Hindlimb muscle (tissue), 1 donor: ENCODE results near the gene CREB5. TPM values are rescaled to one million over a fixed set of nuclear protein-coding genes. Genes with fewer than 3 reads are reported as not detected.

Experiments used
- DNase-seq: peaks from one replicate; pipeline ENCODE4 v3.0.0-alpha.2; 2013
- polyA plus RNA-seq: library from polyadenylated mRNA; unstranded; fragments of 120-200 nt; gene quantifications from one replicate; pipeline ENCODE4 v1.2.1, GENCODE V29; 2013; ENCODE audit not compliant: insufficient read length

CREB5 gene
- polyA plus RNA-seq, 1 donor: 24.4 TPM

DNA sequence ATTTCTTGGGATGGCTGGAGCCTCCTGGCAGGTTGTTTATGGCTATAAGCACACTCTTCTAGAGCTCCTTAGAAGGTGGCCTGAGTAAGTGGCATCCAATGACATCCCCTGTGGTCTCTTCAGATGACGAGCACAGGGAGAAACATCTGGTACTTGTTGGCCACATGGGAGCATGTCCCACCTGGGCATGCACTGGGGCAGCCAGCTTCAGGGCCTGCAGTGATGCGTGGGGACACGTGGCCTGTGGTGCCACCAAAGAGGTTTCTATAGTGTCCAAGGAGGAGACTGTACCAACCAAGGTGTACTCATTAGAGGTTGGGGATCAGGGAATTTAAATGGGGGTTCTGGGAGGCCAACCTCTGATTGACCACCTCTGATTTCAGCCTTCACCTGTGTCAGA is 420.4 kb downstream of the CREB5 start:
- no peak for DNase-seq

DNA sequence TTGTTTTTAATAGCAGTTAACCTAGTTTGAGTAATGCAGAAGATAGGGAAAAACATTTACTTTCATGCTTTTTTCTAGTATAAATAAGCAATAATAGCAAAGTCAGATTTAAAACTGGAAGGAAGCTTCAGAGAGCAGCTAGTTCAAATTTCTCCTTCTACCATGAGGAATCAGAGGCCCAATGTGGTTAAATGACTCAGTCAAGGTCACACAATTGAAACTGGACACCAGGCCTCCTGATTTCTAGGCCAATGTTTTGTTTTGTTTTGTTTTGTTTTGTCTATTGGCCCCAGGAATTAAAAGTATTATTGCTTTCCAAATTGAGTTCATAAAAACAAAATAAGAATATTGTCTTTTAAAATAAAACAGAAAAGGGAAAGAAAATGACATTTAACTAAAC is 423.5 kb downstream of the CREB5 start:
- DNase-seq: no peak

DNA sequence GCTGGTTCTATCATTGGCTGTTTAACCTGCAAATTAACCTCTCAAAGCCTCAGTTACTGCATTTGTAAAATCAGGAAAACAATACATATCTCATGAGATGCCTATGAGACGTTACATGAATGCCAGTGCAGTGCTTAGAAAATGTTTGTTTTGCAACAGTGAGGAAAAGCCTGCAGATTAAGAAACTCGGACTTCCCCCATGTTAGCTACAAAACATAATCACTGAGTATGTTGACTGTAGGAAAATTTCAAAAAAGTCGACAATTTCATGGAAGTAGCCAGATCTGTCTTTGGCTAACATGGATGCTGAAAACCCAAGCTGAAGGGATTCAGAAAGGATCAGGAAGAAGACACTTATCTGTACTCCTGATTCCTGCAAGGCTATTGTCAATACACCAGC is 424.4 kb downstream of the CREB5 start:
- no peak for DNase-seq

DNA sequence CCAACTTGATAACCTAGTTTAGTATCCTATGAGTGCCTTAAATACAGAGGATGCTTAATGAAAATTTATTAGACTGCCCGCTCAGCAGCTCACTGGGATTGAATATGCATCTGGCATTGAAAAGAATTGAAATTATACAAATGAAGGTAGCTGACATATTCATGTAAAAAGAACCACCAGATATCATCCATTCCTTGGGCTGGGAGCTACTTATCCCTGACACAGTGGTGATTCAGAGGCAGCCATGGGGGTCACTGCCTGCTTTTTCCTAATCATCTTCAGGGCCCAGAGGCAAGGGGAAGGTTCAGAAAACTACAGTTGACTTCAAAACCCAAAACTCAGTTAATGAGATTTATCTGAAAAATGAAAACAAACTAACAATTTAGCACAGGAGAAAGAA is 424.9 kb downstream of the CREB5 start:
- DNase-seq: no peak

DNA sequence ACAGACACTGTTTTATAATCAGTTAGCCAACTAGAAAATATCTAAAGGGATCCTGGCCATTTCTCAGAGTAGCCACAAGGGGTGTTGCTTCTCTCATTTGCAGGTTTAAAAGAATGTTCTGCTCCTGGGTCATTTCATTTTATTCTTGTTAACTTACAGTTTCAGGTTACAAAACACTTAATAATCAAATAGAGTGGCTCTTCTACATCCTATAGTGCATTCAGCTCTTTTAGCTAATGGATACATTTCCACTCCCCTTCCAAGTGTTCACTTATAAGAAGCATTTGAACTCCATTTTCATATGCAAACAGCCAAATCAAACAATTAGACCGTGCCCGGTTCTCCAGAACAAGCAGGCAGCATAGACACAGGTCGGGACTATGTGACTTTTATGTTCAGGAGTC is 428.3 kb downstream of the CREB5 start:
- DNase-seq: no peak

DNA sequence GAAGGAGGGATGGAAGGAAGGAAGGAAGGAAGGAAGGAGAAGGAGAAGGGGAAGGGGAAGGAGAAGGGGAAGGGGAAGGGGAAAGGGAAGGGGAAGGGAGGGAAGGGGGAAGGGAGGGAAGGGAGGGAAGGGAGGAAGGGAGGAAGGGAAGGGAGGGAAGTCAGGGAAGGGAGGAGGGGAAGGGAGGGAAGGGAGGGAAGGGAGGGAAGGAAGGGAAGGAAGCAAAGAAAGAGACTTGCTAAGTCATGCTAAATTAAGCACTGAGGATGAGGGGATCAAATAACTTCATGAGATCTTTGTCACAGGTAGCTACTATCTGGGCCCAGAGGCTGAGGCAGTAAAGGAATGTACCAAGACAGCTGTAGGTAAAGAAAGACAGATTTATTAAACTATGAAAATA is 429.4 kb downstream of the CREB5 start:
- DNase-seq: no peak

DNA sequence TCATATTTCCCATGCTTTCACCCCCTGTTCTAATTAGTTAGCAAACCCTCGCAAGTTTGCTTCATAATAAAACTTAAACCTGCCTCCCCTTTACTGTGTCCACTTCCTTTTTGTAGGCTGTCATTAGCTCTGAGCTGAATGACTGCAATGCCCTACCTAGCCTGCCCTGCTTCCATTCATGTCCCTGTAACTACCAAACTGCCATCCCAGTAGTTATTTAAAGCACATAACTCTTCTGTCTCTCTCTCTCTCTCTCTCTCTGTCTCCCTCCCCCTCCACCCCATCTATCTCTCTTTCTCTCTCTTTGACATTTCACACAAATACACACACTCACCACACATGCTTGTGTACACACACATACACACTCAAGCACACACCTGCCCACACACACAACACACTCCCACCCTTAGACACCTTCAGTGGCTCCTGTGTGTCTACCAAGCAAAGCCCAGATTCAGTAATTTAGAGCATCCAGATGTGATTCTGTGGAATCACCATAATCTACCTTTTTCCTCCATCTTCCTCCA is 430.5 kb downstream of the CREB5 start:
- DNase-seq: no peak

DNA sequence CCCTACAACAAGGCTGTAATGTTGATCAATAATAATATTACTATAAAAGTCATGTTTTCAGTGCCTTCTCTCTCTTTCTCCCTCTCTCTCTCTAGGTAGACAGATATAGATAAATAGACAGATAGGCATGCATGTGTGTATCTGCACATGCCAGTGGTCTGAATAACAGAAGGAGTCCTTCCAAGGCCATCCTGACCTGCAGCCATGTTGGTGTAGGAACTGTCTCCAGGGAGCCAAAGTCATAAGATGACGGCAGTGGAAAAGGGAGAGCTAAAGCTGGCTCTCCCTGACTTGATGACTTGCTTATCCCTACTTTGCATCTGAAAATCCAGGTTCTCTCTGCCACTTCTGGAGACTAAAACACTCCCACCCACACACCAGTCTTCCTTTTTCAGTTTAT is 432.8 kb downstream of the CREB5 start:
- DNase-seq: no peak

DNA sequence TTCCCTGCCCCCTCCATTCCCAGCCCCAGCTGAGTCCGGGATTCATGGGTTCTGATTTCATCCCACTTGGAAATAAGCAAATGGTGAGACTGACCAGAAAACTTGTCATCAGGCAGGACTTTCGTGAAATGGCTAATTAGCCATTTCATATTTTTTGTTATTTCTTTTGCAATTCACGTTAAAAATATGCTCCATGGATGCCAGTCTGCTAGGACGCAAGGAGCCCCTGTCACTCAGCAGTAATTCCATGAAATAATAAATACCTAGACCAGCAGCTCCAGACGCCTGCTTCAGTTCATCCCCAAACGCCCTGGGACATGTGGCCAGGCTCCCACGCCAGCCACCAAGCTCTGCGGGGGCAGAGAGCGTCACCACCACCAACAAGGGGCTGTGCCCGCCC is 434.9 kb downstream of the CREB5 start:
- DNase-seq: no peak

DNA sequence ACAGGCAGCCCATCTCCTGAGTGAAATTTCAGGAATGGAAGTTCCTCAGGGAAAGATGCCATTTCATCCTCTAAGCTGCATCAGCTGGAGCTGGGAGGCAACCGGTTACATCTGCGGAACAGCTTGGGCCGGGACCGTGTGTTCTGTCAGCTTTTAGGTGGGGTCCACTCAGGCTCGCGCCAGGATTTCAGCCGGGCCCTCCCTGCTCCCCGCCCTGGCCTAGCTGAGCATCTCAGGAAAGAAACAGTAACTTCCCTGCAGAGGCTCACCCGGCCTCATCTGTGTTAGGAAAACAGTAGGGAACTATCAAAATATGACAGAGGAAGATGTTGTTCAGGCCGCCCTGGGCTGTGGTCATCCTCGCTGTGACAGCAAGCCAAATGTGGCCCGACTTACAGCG is 435.4 kb downstream of the CREB5 start:
- DNase-seq: peak; percentile 32

DNA sequence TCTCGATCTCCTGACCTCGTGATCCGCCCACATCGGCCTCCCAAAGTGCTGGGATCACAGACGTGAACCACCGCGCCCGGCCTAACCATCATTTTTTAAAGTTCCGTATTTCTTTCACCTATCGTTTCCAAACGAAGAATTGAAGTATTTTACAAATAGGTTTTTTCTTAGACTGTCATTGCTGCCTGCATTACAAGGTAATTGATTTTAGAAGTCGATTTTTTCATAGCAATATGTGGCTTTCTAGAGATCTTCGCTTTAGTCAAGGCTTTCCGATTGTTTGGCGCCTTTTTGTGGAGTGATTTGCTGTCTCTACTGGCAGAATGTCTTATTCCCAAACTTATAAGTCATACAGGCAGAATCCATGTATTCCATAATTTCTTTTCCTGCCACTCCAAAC is 436.6 kb downstream of the CREB5 start:
- DNase-seq: no peak

DNA sequence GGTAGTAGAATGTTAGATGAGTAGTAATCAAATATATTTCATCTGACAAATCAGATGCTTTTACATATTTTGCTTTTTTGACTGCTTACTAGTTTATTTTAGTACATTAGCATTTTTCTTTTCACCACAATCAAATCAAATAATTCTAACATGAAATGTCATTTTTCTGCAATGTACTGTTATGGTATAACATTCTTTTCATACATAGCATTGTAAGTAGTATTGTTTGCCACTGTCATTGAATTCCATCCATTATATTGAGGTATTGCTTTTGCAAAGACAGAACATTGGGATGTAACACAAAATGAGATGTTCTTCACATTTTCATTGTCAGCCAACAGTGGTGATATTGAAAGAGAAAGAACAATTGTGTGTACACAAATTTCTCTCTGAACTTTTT is 438.4 kb downstream of the CREB5 start:
- DNase-seq: no peak

DNA sequence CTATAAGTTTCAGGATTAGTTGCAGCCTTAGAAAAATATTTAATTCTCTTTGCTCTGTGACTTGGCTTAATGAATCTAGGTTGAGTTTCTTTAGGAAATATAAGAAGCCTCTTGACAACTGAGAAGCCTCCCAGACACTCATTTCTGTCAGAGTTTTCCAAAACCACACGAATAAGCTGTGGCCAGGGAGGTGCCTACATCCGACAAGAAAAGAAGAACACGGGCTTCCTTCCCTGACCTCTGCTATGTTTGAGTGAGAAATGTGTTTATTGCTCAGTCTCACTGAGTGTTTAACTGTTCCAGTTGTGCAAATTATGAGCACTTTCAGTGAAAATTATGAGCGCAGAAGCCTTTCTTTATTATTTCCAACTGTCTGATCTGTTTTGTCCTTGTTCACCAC is 440.8 kb downstream of the CREB5 start:
- DNase-seq: no peak

DNA sequence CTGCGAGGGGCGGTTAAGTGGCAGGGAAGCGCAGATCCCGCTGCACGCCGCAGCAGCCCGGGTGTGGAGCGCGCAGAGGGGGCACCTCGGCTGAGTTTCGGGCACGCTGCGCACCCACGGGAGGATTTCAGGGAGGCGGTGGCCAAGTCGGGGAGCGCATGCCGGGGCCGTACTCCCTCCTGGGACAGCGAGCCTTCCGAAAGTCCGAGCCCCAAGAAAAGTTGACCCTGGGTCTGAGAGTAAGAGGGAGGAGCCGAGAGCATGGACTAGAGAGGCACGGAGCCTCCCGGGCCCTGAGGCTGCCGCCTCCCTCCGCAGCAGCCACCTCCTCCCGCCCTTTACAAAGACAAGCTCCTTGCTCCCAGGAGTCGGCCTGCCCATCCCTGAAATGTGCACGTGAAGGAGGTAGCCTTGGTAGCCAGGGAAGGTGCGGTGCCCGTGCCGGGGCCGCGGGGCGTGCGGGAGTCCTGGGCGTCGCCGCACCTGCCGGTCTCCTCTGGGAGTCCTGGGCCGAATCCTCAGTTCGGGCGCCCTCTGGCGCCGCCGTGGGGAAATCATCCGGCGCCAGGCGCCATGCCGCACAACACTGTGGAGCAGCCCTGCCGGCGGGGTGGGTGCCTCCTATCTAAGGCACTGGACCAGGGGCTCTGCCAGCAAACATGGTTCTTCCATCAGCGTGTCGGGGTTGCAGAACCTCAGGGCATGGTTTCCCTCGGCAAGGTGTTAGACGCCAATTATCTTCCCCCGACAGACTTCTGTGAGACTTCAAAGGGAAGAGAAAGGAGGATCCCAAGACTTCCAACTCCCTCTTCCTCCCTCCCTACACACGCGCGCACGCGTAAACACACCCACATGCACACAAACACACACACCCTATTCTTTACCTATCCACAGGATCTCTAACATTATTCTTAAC is 441.8 kb downstream of the CREB5 start:
- peak; percentile 89 for DNase-seq

DNA sequence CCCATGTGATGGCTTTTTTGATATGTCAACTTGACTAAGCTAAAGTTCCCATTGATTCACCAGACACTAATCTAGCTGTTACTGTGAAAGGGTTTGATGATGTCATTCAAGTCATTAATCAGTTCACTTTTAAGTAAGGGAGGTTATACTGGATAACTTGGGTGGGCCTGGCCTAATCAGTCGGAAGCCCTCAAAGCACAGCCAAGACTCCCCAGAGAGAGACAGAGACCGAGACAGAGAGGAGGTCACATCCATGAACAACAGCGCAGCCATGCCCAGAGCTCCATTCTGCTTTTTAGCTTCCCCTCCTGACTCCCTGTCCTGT is 442.4 kb downstream of the CREB5 start:
- no peak for DNase-seq

DNA sequence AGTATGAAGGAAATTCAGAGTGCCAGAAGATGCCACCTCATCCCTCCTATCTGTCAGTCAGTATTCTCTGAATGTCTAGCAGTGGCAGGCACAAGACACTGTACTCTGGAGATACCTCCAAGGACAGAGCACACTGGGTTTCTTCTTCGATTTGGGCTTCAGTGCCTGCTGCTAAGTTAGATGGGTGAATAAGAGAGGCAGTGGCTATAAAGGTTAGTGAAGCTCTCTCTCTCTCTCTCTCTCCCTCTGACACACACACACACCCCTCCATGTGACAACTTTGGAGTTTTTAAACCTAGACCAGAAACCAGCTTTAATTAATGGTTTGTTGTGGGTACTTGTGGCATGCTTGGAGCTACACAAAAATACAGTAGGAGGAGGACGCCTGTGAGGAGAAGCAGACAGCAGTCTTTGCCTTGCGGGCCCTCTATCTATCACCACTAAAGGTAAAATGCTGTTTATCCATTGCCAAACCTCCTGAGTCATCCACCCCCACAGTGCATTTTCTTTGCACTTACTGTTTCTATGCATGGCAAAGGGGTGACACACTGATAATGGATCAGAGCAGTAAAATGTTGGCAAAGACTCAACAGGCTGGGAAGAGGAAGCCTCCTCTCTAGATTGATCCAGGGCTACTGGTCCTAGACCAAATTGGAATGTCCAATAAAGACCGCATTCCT is 443.4 kb downstream of the CREB5 start:
- DNase-seq: no peak

DNA sequence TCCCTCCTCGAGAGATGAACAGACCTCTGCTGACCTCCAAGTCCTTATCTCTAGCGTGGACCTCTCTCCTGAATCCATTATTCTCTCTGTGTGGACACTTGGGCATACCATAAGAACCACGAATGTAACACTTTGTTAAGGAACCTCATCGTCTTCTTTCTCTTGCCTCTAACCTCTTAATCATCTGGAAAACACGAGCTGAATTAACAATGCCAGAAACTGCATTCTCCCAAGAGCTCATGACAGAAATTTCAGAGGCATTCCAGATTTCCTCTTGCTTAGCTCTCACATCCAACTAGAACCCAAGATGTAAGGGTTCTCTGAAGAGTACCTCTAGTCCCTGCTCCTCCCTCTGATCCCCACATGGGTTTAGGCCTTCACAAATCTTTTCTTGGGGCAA is 444.3 kb downstream of the CREB5 start:
- no peak for DNase-seq

DNA sequence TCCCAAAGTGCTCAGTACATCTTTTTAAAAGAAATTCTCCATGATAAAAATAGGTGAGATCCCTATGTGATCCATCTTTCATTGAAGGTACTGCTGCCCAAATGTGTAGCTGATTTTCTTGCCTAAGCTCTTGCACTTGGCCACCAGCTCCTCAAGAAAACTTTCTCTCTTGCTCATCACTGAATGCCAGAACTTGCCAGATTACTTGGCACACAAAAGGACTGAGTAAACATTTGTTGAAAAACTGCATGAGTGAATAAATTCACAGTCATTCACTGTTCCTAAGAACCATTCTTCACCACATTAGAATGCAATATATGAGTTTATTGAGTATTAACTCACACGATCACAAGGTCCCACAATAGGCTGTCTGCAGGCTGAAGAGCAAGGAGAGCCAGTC is 445.9 kb downstream of the CREB5 start:
- no peak for DNase-seq

DNA sequence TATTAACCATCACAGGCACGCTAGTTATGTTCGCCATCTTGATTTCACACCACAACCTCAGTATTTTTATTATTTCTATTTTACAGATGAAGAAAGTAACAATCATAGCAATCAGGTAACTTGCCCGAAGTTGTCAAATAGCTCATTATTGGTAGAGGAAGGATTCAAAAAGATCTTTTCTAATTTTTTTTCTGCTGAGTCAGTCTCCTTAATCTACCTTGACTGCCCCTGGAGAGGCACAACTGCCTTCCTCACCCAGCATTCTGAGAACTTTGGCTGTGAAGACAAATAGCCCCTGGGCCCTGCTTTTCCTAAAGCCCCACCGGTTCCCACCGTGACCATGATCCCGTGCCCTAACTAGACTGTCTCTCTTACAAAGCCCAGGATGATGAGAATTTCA is 446.6 kb downstream of the CREB5 start:
- DNase-seq: no peak

DNA sequence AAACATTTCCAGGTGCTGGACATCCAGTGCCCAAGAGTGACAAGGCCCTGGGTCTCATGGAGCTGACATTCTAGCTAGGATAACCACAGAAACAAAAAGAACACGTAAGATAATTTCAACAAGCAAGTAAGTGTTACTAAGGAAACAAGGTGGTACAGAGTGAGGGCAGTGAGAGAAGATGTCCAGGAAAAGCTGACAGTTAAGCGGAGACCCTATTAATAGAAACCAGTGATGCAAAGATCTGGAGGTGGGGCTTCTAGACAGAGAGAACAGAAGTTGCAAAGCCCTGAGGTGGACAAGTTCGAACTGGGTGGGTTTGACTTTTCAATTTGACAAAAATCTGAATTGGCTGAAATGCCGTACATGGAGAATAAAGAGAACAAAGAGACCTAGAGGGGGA is 449.5 kb downstream of the CREB5 start:
- DNase-seq: no peak

DNA sequence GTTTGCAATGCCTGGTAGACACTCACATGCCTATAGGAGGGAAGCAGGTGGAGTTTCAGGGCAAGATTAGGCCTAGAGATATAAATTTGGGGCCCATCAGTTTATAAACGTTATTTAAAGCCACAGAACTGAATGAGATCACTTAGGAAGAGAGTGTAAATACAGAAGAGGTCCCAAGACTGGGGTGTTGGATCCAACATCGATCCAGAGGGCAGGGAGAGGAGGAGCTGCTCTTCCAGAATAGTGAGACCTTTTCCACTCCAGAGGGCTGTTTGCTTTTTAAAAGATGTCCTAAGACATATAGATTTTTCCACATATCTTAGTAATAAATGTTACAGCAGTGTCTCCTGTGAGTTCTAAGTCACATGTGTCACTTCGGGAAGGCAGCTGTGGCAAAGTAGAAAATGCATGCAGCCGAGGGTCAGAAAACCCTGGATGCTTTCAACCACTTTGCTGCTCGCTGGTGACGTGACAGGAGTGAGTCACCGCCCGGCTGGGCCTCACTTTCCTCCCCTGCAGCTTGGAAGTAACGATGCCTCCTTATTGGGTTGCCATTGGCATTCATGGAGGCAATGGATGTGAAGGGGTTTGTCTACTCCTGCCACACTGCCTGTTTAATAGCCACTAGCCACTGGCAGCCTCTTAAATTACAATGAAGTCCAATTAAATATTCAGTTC is 450.4 kb downstream of the CREB5 start:
- no peak for DNase-seq

DNA sequence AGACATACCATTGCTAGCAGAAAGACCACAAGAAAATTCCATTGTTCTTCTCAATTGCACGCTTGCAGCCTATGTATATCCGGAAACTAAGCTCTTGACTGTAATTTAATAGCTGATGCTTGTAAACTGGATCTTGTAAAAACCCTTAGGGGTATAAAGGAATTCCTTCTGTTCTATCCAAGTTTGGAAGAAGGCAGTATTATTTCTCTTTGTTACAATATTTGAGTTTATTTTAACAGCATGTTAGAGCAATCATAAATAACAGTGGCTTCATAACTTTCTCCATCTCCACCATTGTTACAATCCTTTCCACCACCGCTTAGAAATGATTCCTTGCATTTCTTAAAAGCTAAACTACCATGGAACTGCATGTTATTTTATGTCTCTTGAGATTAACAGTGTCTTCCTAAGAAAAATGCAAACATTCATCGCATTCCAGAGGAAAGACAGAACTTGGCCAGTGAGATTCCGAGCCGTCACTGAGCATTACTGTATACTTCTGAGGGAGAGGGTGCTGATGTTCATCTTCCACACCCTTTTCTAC is 453.4 kb downstream of the CREB5 start:
- DNase-seq: peak; percentile 27

DNA sequence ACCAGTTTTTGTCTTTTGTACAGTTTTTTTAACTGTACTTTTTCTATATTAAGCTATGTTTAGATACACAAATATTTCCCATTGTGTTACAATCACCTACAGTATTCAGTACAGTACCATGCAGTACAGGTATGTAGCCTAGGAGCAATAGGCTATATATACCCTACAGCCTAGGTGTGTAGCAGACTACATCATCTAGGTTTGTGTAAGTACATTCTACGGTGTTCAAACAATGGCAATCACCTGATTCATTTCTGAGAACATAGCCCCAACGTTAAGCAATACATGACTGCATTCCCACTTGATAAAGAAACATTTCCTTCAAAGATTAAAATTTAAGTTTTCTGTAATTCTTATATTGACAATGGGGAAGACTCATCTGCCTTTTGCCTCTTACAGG is 456.4 kb downstream of the CREB5 start:
- DNase-seq: no peak
